Activated naive CD8-positive, alpha-beta T cell treated with anti-CD3 and anti-CD28 coated beads for 36 hours (primary cell): ENCODE results near the gene ATP6V1B1. TPM values are rescaled to one million over a fixed set of nuclear protein-coding genes. Genes with fewer than 3 reads are reported as not detected.

ENCODE experiments used
- DNase-seq: peaks from one replicate; pipeline ENCODE4 v3.0.0; 2021
- H3K27ac Mint-ChIP-seq: one replicate; pipeline ENCODE4 v1.8.0; 2022; ENCODE audit warnings: mild to moderate bottlenecking, moderate library complexity, mixed read lengths
- H3K27me3 Mint-ChIP-seq: one replicate; pipeline ENCODE4 v1.8.0; 2022; ENCODE audit warnings: mild to moderate bottlenecking, mixed read lengths
- H3K36me3 Mint-ChIP-seq: one replicate; pipeline ENCODE4 v1.8.0; 2021; ENCODE audit warnings: mild to moderate bottlenecking, mixed read lengths
- H3K4me1 Mint-ChIP-seq: one replicate; pipeline ENCODE4 v1.8.0; 2021; ENCODE audit warnings: mixed read lengths
- H3K4me3 Mint-ChIP-seq: one replicate; pipeline ENCODE4 v1.8.0; 2022; ENCODE audit warnings: mild to moderate bottlenecking, moderate library complexity, mixed read lengths
- H3K9me3 Mint-ChIP-seq: one replicate; pipeline ENCODE4 v1.8.0; 2022; ENCODE audit warnings: mixed read lengths
- total RNA-seq, 2 experiments: library from RNA; stranded (reverse); gene quantifications; one replicate each; pipeline ENCODE4 v1.2.3, GENCODE V29; 2021

The ATP6V1B1 gene
- total RNA-seq, 2 experiments from 2014 or later, result not detected

DNA sequence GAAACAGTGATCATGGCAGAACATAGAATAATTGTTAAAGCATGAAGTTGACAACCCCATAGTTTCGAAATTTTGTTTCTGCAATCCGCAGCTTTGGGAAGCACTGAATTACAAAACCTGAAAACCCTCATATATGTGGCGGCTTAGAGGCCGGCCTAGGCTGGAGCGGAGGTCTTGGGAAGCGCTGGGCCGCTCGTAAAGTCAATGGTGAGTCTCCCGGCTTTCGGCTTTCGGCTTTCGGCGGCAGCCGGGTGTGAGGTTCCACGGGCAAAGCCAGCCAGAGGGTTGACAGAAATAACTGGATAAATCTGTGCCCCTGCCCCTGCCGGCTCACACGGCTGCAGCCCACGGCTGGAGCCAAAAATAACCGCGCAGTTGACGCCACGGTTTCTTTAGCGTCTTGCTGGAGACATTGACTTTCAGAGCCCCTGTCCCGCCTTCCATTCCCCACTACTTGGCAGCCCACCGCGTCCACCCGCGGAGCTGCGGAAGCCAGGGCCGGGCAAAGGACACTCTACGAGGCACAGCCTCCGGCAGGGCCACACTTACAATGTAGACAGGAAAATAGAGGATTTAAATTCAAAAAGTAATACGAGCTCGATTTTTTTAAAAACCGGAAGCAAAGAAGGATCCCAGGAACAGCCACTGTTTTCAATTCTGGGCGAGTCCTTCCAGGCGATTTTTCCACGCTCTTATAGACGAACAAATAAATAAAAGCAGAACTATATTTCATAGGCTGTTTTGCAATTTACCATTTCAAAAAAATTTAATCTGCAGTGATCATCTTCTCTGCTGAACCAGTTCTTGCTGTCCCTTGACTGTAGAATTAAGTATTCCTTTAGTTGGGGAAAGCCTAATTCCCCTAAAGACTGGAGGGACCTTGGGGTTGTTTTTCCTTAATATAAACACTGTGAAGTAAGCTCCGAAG is 28.3 kb upstream of the ATP6V1B1 start:
- peak overlapping the region; percentile 69 for H3K4me3 Mint-ChIP-seq

DNA sequence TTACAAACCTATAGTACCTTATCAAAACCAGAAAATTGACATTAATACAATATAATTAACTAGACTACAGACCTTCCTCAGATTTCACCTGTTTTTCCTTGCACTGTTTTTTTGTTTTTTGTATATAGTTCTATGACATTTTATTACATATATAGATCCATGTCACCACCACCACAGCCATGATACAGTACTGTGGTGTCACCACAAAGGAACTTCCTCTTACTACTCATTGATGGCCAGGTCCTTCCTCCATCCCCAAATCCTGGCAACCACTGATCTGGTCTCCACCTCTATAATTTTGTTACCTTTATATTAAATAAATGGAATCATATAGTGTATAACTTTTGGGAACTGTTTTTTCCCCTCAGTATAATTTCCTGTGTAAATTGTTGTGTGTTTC is 19.4 kb upstream of the ATP6V1B1 start:
- Mint-ChIP-seq H3K9me3 (no peaks in the 10 kb centered on the region), H3K4me1 (no peaks in the 10 kb centered on the region), H3K27ac (no peak overlapping the region), H3K36me3 (no peaks in the 10 kb centered on the region), H3K27me3 (peaks cover 46% of the 10 kb centered on the region), H3K4me3 (no peak overlapping the region)
- DNase-seq, result no peak

More for the DNA sequence above, 28.3 kb upstream of the ATP6V1B1 start:
- Mint-ChIP-seq H3K4me1 (peaks cover 11% of the 10 kb centered on the region), H3K9me3 (no peaks in the 10 kb centered on the region), H3K36me3 (no peaks in the 10 kb centered on the region), H3K27me3 (peaks cover 86% of the 10 kb centered on the region), H3K27ac (no peak overlapping the region)
- DNase-seq, result no peak

DNA sequence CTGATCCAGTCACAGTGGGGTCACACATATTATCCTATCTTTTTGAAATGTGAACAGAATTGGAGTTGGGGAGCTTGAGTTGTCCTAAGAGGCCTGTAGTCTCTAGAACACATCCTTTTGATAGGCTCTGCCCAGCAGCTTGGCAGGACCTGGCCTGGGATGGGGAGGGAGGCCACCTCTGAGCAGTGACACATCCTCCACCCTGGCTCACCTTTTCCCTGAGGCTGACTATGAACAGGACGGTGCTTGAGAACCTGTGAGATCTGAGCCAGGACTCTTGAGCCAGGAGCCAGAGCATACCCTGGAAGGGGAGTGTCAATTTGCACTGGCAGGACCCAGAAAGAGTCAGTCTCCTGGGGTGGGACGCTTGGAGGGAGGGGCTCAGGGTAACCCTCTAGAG is 17.7 kb upstream of the ATP6V1B1 start:
- Mint-ChIP-seq H3K27me3 (peaks cover 30% of the 10 kb centered on the region), H3K4me1 (no peaks in the 10 kb centered on the region), H3K9me3 (no peaks in the 10 kb centered on the region), H3K4me3 (no peak overlapping the region), H3K27ac (no peak overlapping the region), H3K36me3 (no peaks in the 10 kb centered on the region)
- DNase-seq, result no peak

- no peak overlapping the region for H3K4me3 Mint-ChIP-seq
- H3K4me1 Mint-ChIP-seq, result no peaks in the 10 kb centered on the region
- no peaks in the 10 kb centered on the region for H3K9me3 Mint-ChIP-seq
- peaks cover 29% of the 10 kb centered on the region for H3K27me3 Mint-ChIP-seq
- no peak overlapping the region for H3K27ac Mint-ChIP-seq
- DNase-seq, result peak; percentile 70
- H3K36me3 Mint-ChIP-seq, result no peaks in the 10 kb centered on the region
Measured at GRCh38 chr2:70919672-70920366, 15.9 kb upstream of the ATP6V1B1 start.

GRCh38 chr2:70920367-70920715 is 15.4 kb upstream of the ATP6V1B1 start:
- Mint-ChIP-seq H3K27ac (no peak overlapping the region), H3K9me3 (no peaks in the 10 kb centered on the region), H3K27me3 (peaks cover 24% of the 10 kb centered on the region), H3K36me3 (no peaks in the 10 kb centered on the region), H3K4me1 (no peaks in the 10 kb centered on the region), H3K4me3 (no peak overlapping the region)
- no peak for DNase-seq

- Mint-ChIP-seq H3K4me3 (no peak overlapping the region), H3K27me3 (peaks cover 20% of the 10 kb centered on the region), H3K27ac (no peak overlapping the region), H3K36me3 (no peaks in the 10 kb centered on the region), H3K4me1 (no peaks in the 10 kb centered on the region), H3K9me3 (no peaks in the 10 kb centered on the region)
- DNase-seq, result no peak
Measured at GRCh38 chr2:70921031-70921430, 14.7 kb upstream of the ATP6V1B1 start.

GRCh38 chr2:70921839-70922234 is 13.9 kb upstream of the ATP6V1B1 start:
- H3K27me3 Mint-ChIP-seq, result peaks cover 14% of the 10 kb centered on the region
- no peaks in the 10 kb centered on the region for H3K36me3 Mint-ChIP-seq
- no peaks in the 10 kb centered on the region for H3K9me3 Mint-ChIP-seq

DNA sequence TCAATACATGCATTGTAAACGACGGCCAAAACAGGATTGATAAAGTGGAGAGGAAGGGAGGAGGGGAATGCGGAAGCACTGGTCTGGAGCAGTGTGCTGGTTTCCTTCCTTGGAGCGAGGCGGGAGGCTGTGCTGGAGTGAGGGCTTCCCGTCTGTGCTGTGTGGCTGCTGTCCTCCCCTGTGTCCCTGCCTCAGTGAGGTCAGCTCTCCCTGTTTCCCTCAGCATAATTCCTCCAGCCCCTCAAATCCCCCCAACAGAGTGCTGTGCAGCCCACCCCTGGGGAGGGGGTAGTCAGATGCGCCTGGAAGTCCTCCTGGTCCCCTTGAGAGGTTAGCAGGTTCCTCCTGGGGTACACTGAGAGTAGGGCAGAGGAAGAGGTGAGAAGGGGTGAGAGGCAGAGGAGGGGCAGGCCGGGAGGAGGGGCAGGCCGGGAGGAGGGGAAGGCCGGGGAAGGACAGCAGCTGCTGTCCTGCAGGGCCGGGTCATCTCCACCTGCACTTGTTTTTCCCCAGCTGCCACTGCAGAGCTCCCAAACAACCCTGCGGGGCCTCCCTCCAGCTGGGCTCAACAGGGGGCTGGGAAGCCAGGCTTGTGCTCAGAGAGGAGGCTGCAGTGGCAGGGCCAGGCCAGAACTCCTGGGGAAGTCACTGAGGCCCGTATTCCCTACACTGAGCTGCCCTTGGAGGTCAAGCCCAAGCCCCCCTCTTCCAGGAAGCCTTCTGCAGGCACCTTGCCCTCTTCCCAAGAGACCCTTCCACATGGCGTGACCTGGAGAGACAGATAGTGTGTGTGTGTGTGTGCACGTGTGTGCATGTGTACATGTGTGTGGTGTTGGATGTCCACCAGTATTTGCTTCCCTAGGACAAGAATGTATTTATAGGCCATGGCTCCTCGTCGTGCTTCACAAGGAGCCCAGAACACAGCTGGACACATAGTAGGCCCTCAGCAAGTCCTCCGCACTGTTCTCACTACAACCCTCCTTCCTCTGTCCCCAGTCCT is 13.2 kb upstream of the ATP6V1B1 start:
- DNase-seq, result no peak

More at GRCh38 chr2:70921839-70922234, 13.9 kb upstream of the ATP6V1B1 start:
- no peaks in the 10 kb centered on the region for H3K4me1 Mint-ChIP-seq
- H3K4me3 Mint-ChIP-seq, result no peak overlapping the region
- no peak overlapping the region for H3K27ac Mint-ChIP-seq
- no peak for DNase-seq

GRCh38 chr2:70923378-70924015 is 12.2 kb upstream of the ATP6V1B1 start:
- peaks cover 3% of the 10 kb centered on the region for H3K27me3 Mint-ChIP-seq
- no peaks in the 10 kb centered on the region for H3K9me3 Mint-ChIP-seq
- no peak for DNase-seq

More for the DNA sequence above, 13.2 kb upstream of the ATP6V1B1 start:
- H3K4me3 Mint-ChIP-seq, result no peak overlapping the region
- peaks cover 13% of the 10 kb centered on the region for H3K27me3 Mint-ChIP-seq
- no peak overlapping the region for H3K27ac Mint-ChIP-seq
- no peaks in the 10 kb centered on the region for H3K36me3 Mint-ChIP-seq
- H3K4me1 Mint-ChIP-seq, result no peaks in the 10 kb centered on the region
- H3K9me3 Mint-ChIP-seq, result no peaks in the 10 kb centered on the region

GRCh38 chr2:70926042-70926441 is 9.7 kb upstream of the ATP6V1B1 start:
- H3K27me3 Mint-ChIP-seq, result peaks cover 5% of the 10 kb centered on the region
- no peaks in the 10 kb centered on the region for H3K9me3 Mint-ChIP-seq
- H3K27ac Mint-ChIP-seq, result no peak overlapping the region
- H3K36me3 Mint-ChIP-seq, result no peaks in the 10 kb centered on the region
- H3K4me3 Mint-ChIP-seq, result no peak overlapping the region
- H3K4me1 Mint-ChIP-seq, result no peaks in the 10 kb centered on the region
- DNase-seq, result no peak

More at GRCh38 chr2:70923378-70924015, 12.2 kb upstream of the ATP6V1B1 start:
- H3K36me3 Mint-ChIP-seq, result no peaks in the 10 kb centered on the region
- no peak overlapping the region for H3K4me3 Mint-ChIP-seq
- no peak overlapping the region for H3K27ac Mint-ChIP-seq
- H3K4me1 Mint-ChIP-seq, result no peaks in the 10 kb centered on the region

GRCh38 chr2:70927138-70927537 is 8.6 kb upstream of the ATP6V1B1 start:
- H3K9me3 Mint-ChIP-seq, result no peaks in the 10 kb centered on the region
- H3K4me1 Mint-ChIP-seq, result no peaks in the 10 kb centered on the region
- peaks cover 8% of the 10 kb centered on the region for H3K27me3 Mint-ChIP-seq
- no peak overlapping the region for H3K27ac Mint-ChIP-seq
- no peaks in the 10 kb centered on the region for H3K36me3 Mint-ChIP-seq
- no peak overlapping the region for H3K4me3 Mint-ChIP-seq
- no peak for DNase-seq

- Mint-ChIP-seq H3K27me3 (peaks cover 8% of the 10 kb centered on the region), H3K4me3 (no peak overlapping the region), H3K36me3 (no peaks in the 10 kb centered on the region), H3K9me3 (no peaks in the 10 kb centered on the region), H3K4me1 (no peaks in the 10 kb centered on the region), H3K27ac (no peak overlapping the region)
- DNase-seq, result no peak
Measured at GRCh38 chr2:70927641-70928040, 8.1 kb upstream of the ATP6V1B1 start.

- H3K4me3 Mint-ChIP-seq, result no peak overlapping the region
- no peaks in the 10 kb centered on the region for H3K9me3 Mint-ChIP-seq
- no peak overlapping the region for H3K27ac Mint-ChIP-seq
- DNase-seq, result no peak
- no peaks in the 10 kb centered on the region for H3K36me3 Mint-ChIP-seq
- peaks cover 11% of the 10 kb centered on the region for H3K27me3 Mint-ChIP-seq
- no peaks in the 10 kb centered on the region for H3K4me1 Mint-ChIP-seq
Measured at GRCh38 chr2:70928366-70928765, 7.3 kb upstream of the ATP6V1B1 start.
